Brain microvascular endothelial cell (primary cell): ENCODE data around the gene C1QL4.

Source experiments
- DNase-seq: peaks from one replicate; pipeline ENCODE4 v3.0.0-alpha.2; 2020
- H3K27ac ChIP-seq: fragments of 250-450 bp; sonication (Bioruptor Pico); 2 replicates; pipeline ENCODE4 v1.5.1; 2020; ENCODE audit warnings: mild to moderate bottlenecking, moderate library complexity
- H3K27me3 ChIP-seq: fragments of 250-450 bp; sonication (Bioruptor Pico); replicated peaks from 2 replicates; pipeline ENCODE4 v1.5.1; 2020; ENCODE audit warnings: mild to moderate bottlenecking
- H3K36me3 ChIP-seq: fragments of 250-450 bp; sonication (Bioruptor Pico); replicated peaks from 2 replicates; pipeline ENCODE4 v1.5.1; 2020; ENCODE audit warnings: mild to moderate bottlenecking
- H3K4me3 ChIP-seq: 2 replicates; pipeline ENCODE4 v1.5.1; 2011; ENCODE audit warnings: low read depth, mild to moderate bottlenecking, control low read depth, low read length, moderate library complexity
- CTCF ChIP-seq: IDR thresholded peaks from 2 replicates; pipeline ENCODE4 v1.5.1; 2011; ENCODE audit warnings: low read depth, mild to moderate bottlenecking, moderate library complexity, low read length, control low read depth, inconsistent platforms; ENCODE audit errors: missing control alignments
- in situ Hi-C: cut with HindIII; loops from 2 replicates; pipeline ENCODE4 v1.10.0; 2017; ENCODE audit warnings: low sequenced_read_pairs, low pct_ligation_motif_present

The C1QL4 gene

GRCh38 chr12:49328816-49329215, 8.2 kb downstream of the C1QL4 start:
- in situ Hi-C loops = no loop called here
- no peak overlapping the region for H3K4me3 ChIP-seq

GRCh38 chr12:49327887-49328286, 9.1 kb downstream of the C1QL4 start:
- no peak overlapping the region for H3K4me3 ChIP-seq
- no peak for TF ChIP-seq CTCF
- no peaks in the 10 kb centered on the region for H3K36me3 ChIP-seq
- H3K27ac ChIP-seq = no peak overlapping the region
- DNase-seq = no peak
- no peaks in the 10 kb centered on the region for H3K27me3 ChIP-seq
- in situ Hi-C loops = no loop called here

More at GRCh38 chr12:49328816-49329215, 8.2 kb downstream of the C1QL4 start:
- H3K36me3 ChIP-seq = no peaks in the 10 kb centered on the region
- no peak for DNase-seq
- TF ChIP-seq CTCF = no peak
- peaks cover 6% of the 10 kb centered on the region for H3K27me3 ChIP-seq
- H3K27ac ChIP-seq = no peak overlapping the region

- no peak for DNase-seq
- Histone ChIP-seq H3K27ac (no peak overlapping the region), H3K27me3 (no peaks in the 10 kb centered on the region), H3K4me3 (no peak overlapping the region), H3K36me3 (no peaks in the 10 kb centered on the region)
- no peak for TF ChIP-seq CTCF
- in situ Hi-C loops = no loop called here
Measured at GRCh38 chr12:49327368-49327767, 9.6 kb downstream of the C1QL4 start.

GRCh38 chr12:49325606-49326005, 11.4 kb downstream of the C1QL4 start:
- H3K36me3 ChIP-seq = no peaks in the 10 kb centered on the region
- TF ChIP-seq CTCF = no peak
- in situ Hi-C loops = no loop called here
- no peak overlapping the region for H3K4me3 ChIP-seq
- H3K27ac ChIP-seq = no peak overlapping the region
- DNase-seq = no peak
- no peaks in the 10 kb centered on the region for H3K27me3 ChIP-seq

- no peak for DNase-seq
- Histone ChIP-seq H3K4me3 (peak overlapping the region; percentile 87), H3K27ac (no peak overlapping the region), H3K27me3 (no peaks in the 10 kb centered on the region), H3K36me3 (no peaks in the 10 kb centered on the region)
- no peak for TF ChIP-seq CTCF
- in situ Hi-C loops = no loop called here
Measured at GRCh38 chr12:49323524-49324097, 13.4 kb downstream of the C1QL4 start.

GRCh38 chr12:49322708-49323523, 14.1 kb downstream of the C1QL4 start, which contains the start of gene TROAP:
Gene TROAP (plus strand): TSS chr12:49323255. CDS start chr12:49323609, 354 bp downstream.
- in situ Hi-C loops = no loop called here
- DNase-seq = peak; percentile 99
- H3K27me3 ChIP-seq = no peaks in the 10 kb centered on the region
- H3K27ac ChIP-seq = peak within 1 kb of the TSS; percentile 49
- TF ChIP-seq CTCF = no peak
- H3K4me3 ChIP-seq = peak within 1 kb of the TSS; percentile 87
- H3K36me3 ChIP-seq = no peaks in the 10 kb centered on the region
